Measurements from ENCODE around the gene EEF1A2.

DNA sequence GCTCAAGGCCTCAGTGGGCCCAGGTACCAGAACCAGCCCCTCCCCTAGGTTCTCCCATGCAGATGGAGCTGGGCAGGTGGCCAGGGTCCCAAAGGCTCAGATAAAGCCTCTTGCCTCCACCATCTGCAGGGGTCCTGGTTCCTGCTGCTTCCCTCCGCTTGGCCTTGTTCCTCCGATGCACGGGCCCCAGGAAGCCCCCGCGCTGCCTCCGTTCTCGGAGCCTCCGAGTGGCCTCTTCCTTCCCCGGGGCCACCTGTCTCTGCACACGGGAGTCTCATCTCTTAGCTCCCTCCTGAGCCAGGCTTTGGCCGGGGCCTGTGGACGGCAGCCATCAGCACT is 40.2 kb upstream of the EEF1A2 start:
- TF ChIP-seq, protein P1, sequence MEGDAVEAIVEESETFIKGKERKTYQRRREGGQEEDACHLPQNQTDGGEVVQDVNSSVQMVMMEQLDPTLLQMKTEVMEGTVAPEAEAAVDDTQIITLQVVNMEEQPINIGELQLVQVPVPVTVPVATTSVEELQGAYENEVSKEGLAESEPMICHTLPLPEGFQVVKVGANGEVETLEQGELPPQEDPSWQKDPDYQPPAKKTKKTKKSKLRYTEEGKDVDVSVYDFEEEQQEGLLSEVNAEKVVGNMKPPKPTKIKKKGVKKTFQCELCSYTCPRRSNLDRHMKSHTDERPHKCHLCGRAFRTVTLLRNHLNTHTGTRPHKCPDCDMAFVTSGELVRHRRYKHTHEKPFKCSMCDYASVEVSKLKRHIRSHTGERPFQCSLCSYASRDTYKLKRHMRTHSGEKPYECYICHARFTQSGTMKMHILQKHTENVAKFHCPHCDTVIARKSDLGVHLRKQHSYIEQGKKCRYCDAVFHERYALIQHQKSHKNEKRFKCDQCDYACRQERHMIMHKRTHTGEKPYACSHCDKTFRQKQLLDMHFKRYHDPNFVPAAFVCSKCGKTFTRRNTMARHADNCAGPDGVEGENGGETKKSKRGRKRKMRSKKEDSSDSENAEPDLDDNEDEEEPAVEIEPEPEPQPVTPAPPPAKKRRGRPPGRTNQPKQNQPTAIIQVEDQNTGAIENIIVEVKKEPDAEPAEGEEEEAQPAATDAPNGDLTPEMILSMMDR (IDR thresholded peaks at IDR 0.05) = no peak
- TF ChIP-seq POLR2A (IDR thresholded peaks at IDR 0.05) = no peak

All from uterus (tissue), 2 donors.